Measurements from ENCODE around the gene DET1. TPM values are rescaled to one million over a fixed set of nuclear protein-coding genes. Genes with fewer than 3 reads are reported as not detected.

Gene DET1
- total and polyA plus RNA-seq, 2 of the 13 experiments (the other 11 are each of a cell fraction or from before 2014, with no cell fraction given) = 2.2 to 4.2 TPM

DNA sequence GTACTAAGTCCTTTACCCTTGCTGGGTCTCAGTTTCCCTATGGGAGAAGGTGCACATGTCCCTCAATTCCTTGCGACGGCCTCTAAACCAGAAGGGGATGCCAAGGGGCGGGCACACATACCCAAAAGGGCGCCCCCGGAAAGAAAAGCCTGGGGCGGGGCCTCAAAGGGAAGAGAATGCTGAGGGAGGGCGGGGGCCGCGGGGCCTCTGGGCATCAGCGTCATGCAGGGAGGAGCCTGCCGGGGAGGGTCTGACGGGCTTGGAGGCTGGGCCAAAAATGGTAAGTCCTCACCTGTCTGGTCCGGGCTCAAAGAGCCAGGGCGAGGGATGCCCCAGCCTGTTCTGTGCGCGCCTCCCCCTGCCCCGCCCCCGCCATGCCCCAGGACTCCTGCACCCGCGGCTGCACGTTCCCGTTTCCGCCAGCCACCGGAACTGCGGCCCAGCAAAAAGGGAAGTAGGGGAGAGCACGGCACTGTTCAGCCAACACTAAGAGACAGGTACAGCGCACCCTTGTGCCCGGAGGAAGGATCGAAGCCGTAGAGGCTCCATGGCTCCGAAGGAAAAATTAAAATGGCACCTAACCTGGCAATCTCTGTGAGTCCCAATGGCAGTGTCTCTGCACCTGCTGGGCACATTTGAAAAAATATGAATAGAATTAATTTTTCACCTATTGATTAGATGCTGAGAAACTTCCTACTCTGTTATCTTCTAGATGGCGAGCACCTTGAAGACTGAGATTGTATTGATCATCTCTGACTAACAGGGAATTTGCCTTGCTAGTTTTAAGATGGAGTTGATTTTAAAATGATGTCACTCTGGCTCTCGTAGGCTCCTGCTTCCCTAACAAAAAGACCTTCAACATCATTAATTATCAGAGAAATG, at the start of gene DET1 (continued):
- TF ChIP-seq, protein P1, sequence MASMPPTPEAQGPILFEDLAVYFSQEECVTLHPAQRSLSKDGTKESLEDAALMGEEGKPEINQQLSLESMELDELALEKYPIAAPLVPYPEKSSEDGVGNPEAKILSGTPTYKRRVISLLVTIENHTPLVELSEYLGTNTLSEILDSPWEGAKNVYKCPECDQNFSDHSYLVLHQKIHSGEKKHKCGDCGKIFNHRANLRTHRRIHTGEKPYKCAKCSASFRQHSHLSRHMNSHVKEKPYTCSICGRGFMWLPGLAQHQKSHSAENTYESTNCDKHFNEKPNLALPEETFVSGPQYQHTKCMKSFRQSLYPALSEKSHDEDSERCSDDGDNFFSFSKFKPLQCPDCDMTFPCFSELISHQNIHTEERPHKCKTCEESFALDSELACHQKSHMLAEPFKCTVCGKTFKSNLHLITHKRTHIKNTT (CRISPR knock-in tag; IDR thresholded peaks at IDR 0.05) = no peak
- no peak for TF ChIP-seq CC2D1A (CRISPR knock-in tag; IDR thresholded peaks at IDR 0.05)
- TF ChIP-seq, protein P2, sequence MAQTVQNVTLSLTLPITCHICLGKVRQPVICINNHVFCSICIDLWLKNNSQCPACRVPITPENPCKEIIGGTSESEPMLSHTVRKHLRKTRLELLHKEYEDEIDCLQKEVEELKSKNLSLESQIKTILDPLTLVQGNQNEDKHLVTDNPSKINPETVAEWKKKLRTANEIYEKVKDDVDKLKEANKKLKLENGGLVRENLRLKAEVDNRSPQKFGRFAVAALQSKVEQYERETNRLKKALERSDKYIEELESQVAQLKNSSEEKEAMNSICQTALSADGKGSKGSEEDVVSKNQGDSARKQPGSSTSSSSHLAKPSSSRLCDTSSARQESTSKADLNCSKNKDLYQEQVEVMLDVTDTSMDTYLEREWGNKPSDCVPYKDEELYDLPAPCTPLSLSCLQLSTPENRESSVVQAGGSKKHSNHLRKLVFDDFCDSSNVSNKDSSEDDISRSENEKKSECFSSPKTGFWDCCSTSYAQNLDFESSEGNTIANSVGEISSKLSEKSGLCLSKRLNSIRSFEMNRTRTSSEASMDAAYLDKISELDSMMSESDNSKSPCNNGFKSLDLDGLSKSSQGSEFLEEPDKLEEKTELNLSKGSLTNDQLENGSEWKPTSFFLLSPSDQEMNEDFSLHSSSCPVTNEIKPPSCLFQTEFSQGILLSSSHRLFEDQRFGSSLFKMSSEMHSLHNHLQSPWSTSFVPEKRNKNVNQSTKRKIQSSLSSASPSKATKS (CRISPR knock-in tag; IDR thresholded peaks at IDR 0.05) = no peak
- peak; percentile 49; the same call in 1 of the 2 replicates for TF ChIP-seq POLR2AphosphoS5 (IDR thresholded peaks at IDR 0.05; ENCODE audit: low read depth, low read length)
- peak; percentile 77 for TF ChIP-seq ZFX (CRISPR knock-in tag; IDR thresholded peaks at IDR 0.05; ENCODE audit: low read depth)
- no peak for TF ChIP-seq KLF15 (CRISPR knock-in tag; IDR thresholded peaks at IDR 0.05; ENCODE audit: borderline replicate concordance)
- peak; percentile 26 for TF ChIP-seq XRCC5 (optimal IDR thresholded peaks at IDR 0.05; ENCODE audit: low read length)
- TF ChIP-seq KLF12 (CRISPR knock-in tag; IDR thresholded peaks at IDR 0.05; ENCODE audit: borderline replicate concordance) = no peak
- no peak for TF ChIP-seq HNRNPL (IDR thresholded peaks at IDR 0.05; ENCODE audit: low read depth, low read length)
- TF ChIP-seq, protein P3, sequence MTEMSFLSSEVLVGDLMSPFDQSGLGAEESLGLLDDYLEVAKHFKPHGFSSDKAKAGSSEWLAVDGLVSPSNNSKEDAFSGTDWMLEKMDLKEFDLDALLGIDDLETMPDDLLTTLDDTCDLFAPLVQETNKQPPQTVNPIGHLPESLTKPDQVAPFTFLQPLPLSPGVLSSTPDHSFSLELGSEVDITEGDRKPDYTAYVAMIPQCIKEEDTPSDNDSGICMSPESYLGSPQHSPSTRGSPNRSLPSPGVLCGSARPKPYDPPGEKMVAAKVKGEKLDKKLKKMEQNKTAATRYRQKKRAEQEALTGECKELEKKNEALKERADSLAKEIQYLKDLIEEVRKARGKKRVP (CRISPR knock-in tag; IDR thresholded peaks at IDR 0.05) = no peak
- peak; percentile 96; the same call in 1 of the 2 replicates for TF ChIP-seq YEATS2 (CRISPR knock-in tag; IDR thresholded peaks at IDR 0.05; ENCODE audit: borderline replicate concordance)
- no peak for TF ChIP-seq ATM (IDR thresholded peaks at IDR 0.05; ENCODE audit: borderline replicate concordance)
- TF ChIP-seq ZNF510 (CRISPR knock-in tag; IDR thresholded peaks at IDR 0.05; ENCODE audit: low read depth) = no peak
- 0 out of 2 replicates have a peak, but pooled peaks have one; percentile 21 for TF ChIP-seq ZNF317 (CRISPR knock-in tag; IDR thresholded peaks at IDR 0.05)
- no peak for TF ChIP-seq NFIC (IDR thresholded peaks at IDR 0.05; ENCODE audit: low read length)
- peak; percentile 54 for TF ChIP-seq ASH2L (IDR thresholded peaks at IDR 0.05; ENCODE audit: insufficient read length, low read depth, low read length)
- TF ChIP-seq, protein P4, sequence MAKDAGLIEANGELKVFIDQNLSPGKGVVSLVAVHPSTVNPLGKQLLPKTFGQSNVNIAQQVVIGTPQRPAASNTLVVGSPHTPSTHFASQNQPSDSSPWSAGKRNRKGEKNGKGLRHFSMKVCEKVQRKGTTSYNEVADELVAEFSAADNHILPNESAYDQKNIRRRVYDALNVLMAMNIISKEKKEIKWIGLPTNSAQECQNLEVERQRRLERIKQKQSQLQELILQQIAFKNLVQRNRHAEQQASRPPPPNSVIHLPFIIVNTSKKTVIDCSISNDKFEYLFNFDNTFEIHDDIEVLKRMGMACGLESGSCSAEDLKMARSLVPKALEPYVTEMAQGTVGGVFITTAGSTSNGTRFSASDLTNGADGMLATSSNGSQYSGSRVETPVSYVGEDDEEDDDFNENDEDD (CRISPR knock-in tag; IDR thresholded peaks at IDR 0.05; ENCODE audit: borderline replicate concordance) = no peak
- TF ChIP-seq, protein P5, sequence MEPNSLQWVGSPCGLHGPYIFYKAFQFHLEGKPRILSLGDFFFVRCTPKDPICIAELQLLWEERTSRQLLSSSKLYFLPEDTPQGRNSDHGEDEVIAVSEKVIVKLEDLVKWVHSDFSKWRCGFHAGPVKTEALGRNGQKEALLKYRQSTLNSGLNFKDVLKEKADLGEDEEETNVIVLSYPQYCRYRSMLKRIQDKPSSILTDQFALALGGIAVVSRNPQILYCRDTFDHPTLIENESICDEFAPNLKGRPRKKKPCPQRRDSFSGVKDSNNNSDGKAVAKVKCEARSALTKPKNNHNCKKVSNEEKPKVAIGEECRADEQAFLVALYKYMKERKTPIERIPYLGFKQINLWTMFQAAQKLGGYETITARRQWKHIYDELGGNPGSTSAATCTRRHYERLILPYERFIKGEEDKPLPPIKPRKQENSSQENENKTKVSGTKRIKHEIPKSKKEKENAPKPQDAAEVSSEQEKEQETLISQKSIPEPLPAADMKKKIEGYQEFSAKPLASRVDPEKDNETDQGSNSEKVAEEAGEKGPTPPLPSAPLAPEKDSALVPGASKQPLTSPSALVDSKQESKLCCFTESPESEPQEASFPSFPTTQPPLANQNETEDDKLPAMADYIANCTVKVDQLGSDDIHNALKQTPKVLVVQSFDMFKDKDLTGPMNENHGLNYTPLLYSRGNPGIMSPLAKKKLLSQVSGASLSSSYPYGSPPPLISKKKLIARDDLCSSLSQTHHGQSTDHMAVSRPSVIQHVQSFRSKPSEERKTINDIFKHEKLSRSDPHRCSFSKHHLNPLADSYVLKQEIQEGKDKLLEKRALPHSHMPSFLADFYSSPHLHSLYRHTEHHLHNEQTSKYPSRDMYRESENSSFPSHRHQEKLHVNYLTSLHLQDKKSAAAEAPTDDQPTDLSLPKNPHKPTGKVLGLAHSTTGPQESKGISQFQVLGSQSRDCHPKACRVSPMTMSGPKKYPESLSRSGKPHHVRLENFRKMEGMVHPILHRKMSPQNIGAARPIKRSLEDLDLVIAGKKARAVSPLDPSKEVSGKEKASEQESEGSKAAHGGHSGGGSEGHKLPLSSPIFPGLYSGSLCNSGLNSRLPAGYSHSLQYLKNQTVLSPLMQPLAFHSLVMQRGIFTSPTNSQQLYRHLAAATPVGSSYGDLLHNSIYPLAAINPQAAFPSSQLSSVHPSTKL (CRISPR knock-in tag; IDR thresholded peaks at IDR 0.05) = peak; percentile 31; the same call in 1 of the 2 replicates
- no peak for TF ChIP-seq SMARCE1 (IDR thresholded peaks at IDR 0.05; ENCODE audit: borderline replicate concordance)
